GM12878 (cell line): ENCODE data around the gene EHMT2.

ENCODE experiments used
- CTCF ChIP-seq, 3 experiments: IDR thresholded peaks in 2 of 3; conservative IDR thresholded peaks in 1 of 3; 2 replicates each; pipeline ENCODE4 v1.5.1; 2011; ENCODE audit warnings: low read depth in 3 of 3, low read length in 3 of 3, mild to moderate bottlenecking in 3 of 3, control low read depth in 2 of 3, moderate library complexity in 2 of 3, inconsistent platforms in 1 of 3, mixed read lengths in 1 of 3; ENCODE audit not compliant: control insufficient read depth in 2 of 3, insufficient read depth in 1 of 3; ENCODE audit errors: extremely low read depth in 1 of 3
- NFIC ChIP-seq: IDR thresholded peaks from 2 replicates; pipeline ENCODE4 v1.6.1; 2012; ENCODE audit warnings: low read depth, mild to moderate bottlenecking, inconsistent platforms, low read length, moderate library complexity
- NFYA ChIP-seq: IDR thresholded peaks from 2 replicates; pipeline ENCODE4 v1.6.1; 2011; ENCODE audit warnings: low read depth, mild to moderate bottlenecking, low read length, improper control_type of control experiment, borderline replicate concordance

- TF ChIP-seq NFIC (no peak), CTCF (IDR thresholded peaks at IDR 0.05 in 2 of 3, conservative IDR thresholded peaks at IDR 0.05 in 1 of 3; ENCODE audit: control insufficient read depth in 2 of 3, extremely low read depth in 1 of 3, insufficient read depth in 1 of 3, low read depth in 3 of 3, low read length in 3 of 3) (no peak), NFYA (no peak)
Measured at GRCh38 chr6:31865205-31866118, 32.0 kb downstream of the EHMT2 start.
